GM21447 (cell line): Measurements from ENCODE around the gene IER2.

Source experiments
- ATAC-seq: cut with Tn5 transposase; IDR thresholded peaks from one replicate; pipeline ENCODE4 v1.9.1; 2021; ENCODE audit not compliant: unreplicated experiment

Gene IER2

DNA sequence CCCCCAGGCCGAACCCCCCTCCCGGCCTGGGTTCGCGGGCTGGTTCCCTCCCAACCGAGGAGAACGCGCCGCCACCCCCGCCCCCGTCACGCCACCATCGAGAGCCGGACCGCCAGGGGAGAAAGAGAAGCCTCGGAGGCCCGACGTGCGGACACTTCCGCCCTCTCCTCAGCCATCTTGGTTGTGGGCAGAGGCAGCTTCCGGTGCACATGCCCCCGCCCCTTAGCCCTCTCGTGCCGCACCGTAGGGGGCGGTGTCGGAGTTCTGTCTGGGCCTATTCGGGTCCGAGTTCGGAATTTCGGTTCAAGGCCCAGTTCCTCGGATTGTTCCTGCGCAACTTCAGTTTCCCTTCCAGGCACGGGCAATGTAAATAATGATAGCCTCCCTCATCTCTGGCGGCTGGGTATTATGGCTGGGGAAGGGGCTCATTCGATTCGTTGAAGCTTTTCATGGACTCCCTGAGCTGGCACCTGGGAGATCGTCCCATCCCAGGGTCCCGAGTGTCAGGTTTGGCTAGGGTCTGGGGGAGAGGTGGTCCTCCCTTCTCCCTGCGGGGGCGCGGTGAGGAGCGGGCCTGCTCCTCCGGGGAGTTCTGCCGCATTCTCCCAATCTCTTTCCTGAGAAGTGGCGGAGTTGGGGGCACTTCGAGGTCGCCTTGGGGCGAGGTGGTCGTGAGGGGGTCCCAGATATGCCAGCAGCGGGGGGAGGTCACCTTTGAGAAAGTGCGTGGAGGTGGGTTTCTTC is at the start of gene IER2, which contains the start of gene STX10:
TSS of gene IER2 (plus strand) at position 225 of the 744 bp plus-strand sequence. CDS start 2,776 bp downstream, outside the sequence.
TSS of gene STX10 (minus strand) at position 189 of the 744 bp plus-strand sequence. CDS start 202 bp downstream, outside the sequence.
- ATAC-seq, result no peak

- no peak for ATAC-seq
These were observed 49.2 kb upstream of the IER2 start for GRCh38 chr19:13100841-13101589.

- ATAC-seq, result no peak
These were observed 48.4 kb upstream of the IER2 start for GRCh38 chr19:13101590-13102415.

GRCh38 chr19:13102416-13102665 is 47.9 kb upstream of the IER2 start:
- no peak for ATAC-seq

DNA sequence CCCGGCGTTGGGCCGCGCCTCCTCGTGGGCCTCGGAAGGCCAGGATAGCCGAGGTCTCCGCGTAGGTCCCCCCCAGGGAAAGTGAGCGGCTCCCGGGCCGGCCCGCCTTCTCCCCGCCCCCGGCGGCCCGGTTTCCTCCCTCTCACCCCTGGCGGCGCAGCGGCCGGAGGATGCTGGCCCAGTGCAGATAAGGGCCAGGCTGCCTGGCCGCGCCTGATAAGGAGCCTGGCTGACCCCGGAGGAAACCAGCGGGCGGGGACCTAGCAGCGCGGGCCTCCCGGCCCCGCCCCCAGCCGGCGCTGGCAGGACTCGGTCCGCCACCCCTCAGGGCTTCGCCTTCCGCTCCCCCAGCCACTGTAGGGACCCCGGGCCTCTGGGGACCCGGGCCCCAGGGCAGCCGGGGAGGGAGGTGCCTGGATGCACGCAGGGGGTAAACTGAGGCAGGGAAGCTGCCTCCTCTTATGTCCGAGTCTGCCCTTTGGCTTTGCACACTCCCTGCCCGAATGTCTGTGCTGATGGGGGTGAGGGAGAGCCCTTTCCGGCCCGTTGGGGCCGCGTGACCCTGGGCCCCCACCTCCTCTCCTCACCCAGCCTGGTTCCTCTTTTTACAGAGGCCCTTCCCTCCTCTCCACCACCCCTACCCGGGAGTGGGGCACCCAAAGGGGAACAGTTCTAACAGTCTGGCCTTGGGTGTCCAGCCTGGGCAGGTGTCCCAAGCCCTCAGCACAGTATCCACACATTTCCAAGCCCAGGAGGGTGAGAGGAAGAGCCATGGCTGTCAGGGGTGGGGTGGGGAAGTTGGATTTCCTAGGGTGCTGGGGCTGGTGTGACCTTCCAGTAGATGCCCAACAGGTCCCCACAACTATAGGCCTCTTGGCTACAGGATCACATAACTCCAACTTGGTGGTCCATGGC is 47.3 kb upstream of the IER2 start, which contains the start of gene LYL1:
TSS of gene LYL1 (minus strand) at position 193 of the 915 bp plus-strand sequence. CDS start 1,687 bp downstream, outside the sequence.
- ATAC-seq, result peak; percentile 52

GRCh38 chr19:13103581-13104359 is 46.4 kb upstream of the IER2 start:
- no peak for ATAC-seq

GRCh38 chr19:13104360-13104847 is 45.8 kb upstream of the IER2 start:
- ATAC-seq, result no peak

DNA sequence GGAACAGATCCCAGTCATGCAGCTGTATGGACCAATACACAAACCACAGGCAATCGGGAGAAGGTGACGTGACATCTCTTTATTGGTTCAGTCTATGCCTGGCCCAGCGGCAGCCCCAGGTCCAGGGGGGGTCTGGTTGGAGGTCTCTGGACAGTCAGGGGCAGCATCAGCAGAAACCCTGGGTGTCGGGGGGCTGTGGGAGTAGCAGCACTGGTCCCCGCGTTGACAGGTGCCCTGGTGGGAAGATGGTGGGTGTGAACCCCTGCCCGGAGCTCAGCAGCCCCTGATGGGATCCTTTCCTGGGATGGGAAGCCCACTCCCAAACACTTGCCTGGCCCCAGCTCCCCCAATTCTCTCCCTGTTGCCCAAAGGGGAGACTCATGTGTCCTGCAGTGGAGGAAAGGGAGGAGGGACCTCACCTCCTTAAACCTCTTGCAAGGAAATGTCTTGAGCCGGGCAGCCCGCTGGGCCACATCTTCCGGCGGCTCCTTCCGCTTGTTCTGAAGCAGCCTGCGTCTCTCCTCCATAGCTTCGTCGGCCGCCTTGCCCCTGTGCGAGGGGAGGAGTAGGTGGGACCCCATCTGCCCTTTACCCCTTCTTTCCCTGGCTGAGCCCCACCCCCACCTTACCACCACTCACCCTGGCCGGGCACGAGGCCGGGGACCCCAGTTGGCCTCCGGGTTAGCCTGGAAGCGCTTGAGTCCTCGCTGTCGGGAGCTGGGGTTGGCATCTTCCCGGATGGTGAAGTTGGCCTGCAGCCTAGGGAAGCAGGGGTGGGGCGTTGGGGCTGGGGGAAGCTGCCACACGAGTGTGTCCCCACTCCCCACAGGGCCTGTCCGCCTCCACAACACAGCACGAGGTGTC is 45.1 kb upstream of the IER2 start:
- ATAC-seq, result no peak

GRCh38 chr19:13109361-13110098 is 40.7 kb upstream of the IER2 start:
- ATAC-seq, result no peak

DNA sequence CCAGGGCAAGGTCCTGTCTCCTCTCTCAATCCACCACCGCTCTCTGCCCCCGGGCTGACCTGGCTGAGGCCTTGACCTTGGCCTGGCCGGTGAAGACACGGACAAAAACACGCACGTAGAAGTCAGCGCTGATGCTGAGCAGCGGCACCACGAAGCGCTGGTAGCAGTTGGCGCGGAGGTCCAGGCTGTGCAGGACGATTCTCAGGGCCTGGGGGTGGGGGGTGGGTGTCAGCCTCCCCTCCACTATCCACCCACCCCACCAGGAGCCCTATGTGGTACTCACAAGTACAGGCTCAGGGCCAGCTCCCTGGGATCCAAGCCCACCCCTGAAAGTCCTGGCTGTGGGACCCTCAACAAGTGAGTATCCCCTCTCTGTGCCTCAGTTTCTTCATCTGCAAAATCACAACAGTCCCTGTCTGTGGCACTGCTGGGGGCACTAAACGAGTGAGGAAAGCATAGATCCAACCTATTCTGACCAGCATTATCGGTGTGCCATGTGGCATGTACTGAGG is 40.1 kb upstream of the IER2 start:
- no peak for ATAC-seq

DNA sequence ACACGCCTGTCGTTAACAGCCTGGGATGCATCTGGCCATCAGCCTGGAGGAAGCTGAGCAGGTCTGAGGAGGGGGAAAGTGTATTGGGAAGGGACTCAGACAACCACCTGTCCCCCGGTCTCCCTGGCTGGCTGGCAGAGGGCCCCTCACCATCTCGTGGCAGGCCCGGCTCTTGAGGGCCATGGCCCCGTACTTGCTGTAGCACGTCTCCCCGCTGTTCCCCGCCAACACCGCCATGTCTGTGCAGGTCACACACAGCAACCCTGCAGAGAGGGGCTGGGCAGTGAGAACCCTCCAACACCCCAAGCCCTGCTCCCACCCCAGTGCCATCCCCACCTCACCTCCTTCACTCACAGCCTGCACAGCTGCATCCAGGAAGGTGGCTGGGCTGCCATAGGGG is 37.7 kb upstream of the IER2 start:
- no peak for ATAC-seq

- ATAC-seq, result no peak
These were observed 34.3 kb upstream of the IER2 start for GRCh38 chr19:13115936-13116281.

DNA sequence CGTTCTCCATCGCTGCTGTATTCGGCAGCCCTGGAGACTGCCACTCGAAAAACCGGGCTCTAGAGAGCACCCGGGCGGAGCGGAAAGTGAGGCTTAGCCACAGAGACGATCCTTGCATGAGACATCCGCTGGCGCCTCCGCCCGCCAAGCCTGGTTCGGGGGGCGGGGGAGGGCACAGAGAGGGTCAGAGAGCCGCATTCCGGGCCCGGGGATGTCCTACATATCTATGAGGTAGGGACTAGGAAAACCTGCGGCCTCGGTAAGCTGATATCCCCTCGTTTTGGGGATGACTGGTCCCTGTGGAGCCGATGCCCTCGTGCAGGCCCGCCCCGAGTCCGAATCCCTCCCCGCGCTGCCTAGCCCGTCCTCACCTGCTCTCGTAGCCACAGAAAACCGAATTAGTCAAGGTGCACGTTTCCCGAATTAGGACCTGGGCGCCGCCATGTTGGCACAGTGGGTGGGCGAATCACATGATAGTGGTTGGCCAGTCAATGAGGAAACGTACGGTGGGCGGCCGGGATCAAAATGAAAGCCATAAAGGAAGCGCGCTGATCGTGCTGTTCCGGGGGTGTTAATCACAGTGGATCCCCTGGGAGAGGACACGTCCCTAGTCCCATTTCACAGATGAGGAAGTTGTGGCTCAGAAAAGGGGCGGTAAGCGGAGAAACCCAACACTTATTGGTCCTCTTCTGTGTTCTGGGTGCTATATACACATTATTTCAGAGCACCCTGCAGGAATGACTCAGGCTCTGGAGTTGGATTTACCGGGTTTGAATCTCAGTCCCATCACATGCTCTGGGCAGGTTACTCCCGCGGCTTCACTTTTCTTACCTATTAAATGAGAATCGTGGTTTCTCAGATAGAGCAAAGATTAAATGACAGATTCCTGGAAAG is 33.7 kb upstream of the IER2 start, which contains the start of gene TRMT1:
TSS of gene TRMT1 (minus strand) at position 459 of the 894 bp plus-strand sequence. CDS start at position 118, 341 bp downstream.
- ATAC-seq, result peak; percentile 53

GRCh38 chr19:13117176-13117771 is 32.9 kb upstream of the IER2 start:
- peak; percentile 11 for ATAC-seq

- ATAC-seq, result peak; percentile 39
These were observed 32.3 kb upstream of the IER2 start, which contains the start of gene NACC1 for GRCh38 chr19:13117772-13118423. Gene NACC1 (plus strand): TSS chr19:13118264. CDS start chr19:13135208, 16,944 bp downstream.
